H1 (cell line): ENCODE measurements around the gene NOG. TPM values are rescaled to one million over a fixed set of nuclear protein-coding genes. Genes with fewer than 3 reads are reported as not detected.

Experiments
- CHD2 ChIP-seq: IDR thresholded peaks from 2 replicates; pipeline ENCODE4 v1.6.1; 2012; ENCODE audit warnings: low read length, improper control_type of control experiment
- polyA plus RNA-seq, 7 experiments: library from polyadenylated mRNA; depleted of rRNA in 3 of 7; stranded (reverse) in 5 of 7; unstranded in 2 of 7; fragments of >200 nt in 5 of 7; fragments of 200-250 nt in 2 of 7; gene quantifications; 1 replicate in 5 of 7; 2 replicates in 1 of 7; 4 replicates in 1 of 7; pipeline versions ENCODE4 v1.2.1 to v1.2.3, GENCODE V29; 2011 to 2013; ENCODE audit warnings: missing spikeins in 2 of 7, mixed read lengths in 2 of 7
- total RNA-seq: library from RNA; stranded (reverse); fragmentation: NEBNext Ultra II Directional; extraction: Animal tissue kit (Norgen Biotek cat#: 25700); gene quantifications from 2 replicates; pipeline ENCODE4 v1.2.1, GENCODE V29; 2021
- TF ChIP-seq, protein P1 (sequence below): fragments of 300-600 bp; sonication (generic); IDR thresholded peaks from 2 replicates; pipeline ENCODE4 v1.7.1; 2012; ENCODE audit warnings: low read length, moderate library complexity, mild to moderate bottlenecking, inconsistent platforms; ENCODE audit not compliant: insufficient replicate concordance

Gene NOG
- total and polyA plus RNA-seq, 2 of the 8 experiments (the other 6 are each of a cell fraction or from before 2014, with no cell fraction given): 0.35 TPM

DNA sequence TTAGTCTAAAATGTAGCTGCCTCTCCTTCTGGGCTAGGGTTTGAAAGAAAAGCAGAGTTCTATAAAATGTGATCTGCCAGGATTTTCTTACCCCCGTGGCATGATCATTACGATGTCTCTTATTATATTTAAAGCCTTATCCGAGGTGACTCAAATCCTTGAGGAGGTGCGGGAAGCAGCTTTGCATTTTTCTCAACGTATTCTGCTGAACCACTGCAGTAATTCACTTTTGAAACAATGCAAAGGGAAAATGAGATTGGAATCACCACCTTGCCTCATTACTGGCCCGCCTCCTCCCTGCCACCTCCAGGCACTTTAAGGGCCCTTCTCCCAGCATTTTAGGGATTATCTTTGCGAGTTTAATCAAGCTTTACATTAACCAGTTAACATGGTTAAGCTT is 9.7 kb upstream of the NOG start (continued):
- TF ChIP-seq, protein P1, sequence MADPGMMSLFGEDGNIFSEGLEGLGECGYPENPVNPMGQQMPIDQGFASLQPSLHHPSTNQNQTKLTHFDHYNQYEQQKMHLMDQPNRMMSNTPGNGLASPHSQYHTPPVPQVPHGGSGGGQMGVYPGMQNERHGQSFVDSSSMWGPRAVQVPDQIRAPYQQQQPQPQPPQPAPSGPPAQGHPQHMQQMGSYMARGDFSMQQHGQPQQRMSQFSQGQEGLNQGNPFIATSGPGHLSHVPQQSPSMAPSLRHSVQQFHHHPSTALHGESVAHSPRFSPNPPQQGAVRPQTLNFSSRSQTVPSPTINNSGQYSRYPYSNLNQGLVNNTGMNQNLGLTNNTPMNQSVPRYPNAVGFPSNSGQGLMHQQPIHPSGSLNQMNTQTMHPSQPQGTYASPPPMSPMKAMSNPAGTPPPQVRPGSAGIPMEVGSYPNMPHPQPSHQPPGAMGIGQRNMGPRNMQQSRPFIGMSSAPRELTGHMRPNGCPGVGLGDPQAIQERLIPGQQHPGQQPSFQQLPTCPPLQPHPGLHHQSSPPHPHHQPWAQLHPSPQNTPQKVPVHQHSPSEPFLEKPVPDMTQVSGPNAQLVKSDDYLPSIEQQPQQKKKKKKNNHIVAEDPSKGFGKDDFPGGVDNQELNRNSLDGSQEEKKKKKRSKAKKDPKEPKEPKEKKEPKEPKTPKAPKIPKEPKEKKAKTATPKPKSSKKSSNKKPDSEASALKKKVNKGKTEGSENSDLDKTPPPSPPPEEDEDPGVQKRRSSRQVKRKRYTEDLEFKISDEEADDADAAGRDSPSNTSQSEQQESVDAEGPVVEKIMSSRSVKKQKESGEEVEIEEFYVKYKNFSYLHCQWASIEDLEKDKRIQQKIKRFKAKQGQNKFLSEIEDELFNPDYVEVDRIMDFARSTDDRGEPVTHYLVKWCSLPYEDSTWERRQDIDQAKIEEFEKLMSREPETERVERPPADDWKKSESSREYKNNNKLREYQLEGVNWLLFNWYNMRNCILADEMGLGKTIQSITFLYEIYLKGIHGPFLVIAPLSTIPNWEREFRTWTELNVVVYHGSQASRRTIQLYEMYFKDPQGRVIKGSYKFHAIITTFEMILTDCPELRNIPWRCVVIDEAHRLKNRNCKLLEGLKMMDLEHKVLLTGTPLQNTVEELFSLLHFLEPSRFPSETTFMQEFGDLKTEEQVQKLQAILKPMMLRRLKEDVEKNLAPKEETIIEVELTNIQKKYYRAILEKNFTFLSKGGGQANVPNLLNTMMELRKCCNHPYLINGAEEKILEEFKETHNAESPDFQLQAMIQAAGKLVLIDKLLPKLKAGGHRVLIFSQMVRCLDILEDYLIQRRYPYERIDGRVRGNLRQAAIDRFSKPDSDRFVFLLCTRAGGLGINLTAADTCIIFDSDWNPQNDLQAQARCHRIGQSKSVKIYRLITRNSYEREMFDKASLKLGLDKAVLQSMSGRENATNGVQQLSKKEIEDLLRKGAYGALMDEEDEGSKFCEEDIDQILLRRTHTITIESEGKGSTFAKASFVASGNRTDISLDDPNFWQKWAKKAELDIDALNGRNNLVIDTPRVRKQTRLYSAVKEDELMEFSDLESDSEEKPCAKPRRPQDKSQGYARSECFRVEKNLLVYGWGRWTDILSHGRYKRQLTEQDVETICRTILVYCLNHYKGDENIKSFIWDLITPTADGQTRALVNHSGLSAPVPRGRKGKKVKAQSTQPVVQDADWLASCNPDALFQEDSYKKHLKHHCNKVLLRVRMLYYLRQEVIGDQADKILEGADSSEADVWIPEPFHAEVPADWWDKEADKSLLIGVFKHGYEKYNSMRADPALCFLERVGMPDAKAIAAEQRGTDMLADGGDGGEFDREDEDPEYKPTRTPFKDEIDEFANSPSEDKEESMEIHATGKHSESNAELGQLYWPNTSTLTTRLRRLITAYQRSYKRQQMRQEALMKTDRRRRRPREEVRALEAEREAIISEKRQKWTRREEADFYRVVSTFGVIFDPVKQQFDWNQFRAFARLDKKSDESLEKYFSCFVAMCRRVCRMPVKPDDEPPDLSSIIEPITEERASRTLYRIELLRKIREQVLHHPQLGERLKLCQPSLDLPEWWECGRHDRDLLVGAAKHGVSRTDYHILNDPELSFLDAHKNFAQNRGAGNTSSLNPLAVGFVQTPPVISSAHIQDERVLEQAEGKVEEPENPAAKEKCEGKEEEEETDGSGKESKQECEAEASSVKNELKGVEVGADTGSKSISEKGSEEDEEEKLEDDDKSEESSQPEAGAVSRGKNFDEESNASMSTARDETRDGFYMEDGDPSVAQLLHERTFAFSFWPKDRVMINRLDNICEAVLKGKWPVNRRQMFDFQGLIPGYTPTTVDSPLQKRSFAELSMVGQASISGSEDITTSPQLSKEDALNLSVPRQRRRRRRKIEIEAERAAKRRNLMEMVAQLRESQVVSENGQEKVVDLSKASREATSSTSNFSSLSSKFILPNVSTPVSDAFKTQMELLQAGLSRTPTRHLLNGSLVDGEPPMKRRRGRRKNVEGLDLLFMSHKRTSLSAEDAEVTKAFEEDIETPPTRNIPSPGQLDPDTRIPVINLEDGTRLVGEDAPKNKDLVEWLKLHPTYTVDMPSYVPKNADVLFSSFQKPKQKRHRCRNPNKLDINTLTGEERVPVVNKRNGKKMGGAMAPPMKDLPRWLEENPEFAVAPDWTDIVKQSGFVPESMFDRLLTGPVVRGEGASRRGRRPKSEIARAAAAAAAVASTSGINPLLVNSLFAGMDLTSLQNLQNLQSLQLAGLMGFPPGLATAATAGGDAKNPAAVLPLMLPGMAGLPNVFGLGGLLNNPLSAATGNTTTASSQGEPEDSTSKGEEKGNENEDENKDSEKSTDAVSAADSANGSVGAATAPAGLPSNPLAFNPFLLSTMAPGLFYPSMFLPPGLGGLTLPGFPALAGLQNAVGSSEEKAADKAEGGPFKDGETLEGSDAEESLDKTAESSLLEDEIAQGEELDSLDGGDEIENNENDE: no peak
- no peak for TF ChIP-seq CHD2
